Right lung (tissue), 5 donors: ENCODE measurements around the gene DNM3. TPM values are rescaled to one million over a fixed set of nuclear protein-coding genes. Genes with fewer than 3 reads are reported as not detected.
"Not testable (repeated sequence)": the region's sequence is repeated elsewhere in the genome, so short reads cannot be mapped to it uniquely, and the experiment has no call there.

Experiments
- DNase-seq, 2 donors: peaks; one replicate each; pipeline ENCODE4 v3.0.0-alpha.2; 2013
- polyA plus RNA-seq, 5 donors: library from polyadenylated mRNA; unstranded; fragments of 120-200 nt; gene quantifications; one replicate each; pipeline versions ENCODE4 v1.2.1 to v1.2.3, GENCODE V29; 2013; ENCODE audit warnings: inconsistent platforms in 1 of 5, low replicate concordance in 1 of 5; ENCODE audit not compliant: insufficient read length in 5 of 5, insufficient read depth in 1 of 5

DNM3 gene
- polyA plus RNA-seq, 5 donors, result 4.1 to 6.9 (median 5.2) TPM

- no peak for DNase-seq
Observed at GRCh38 chr1:172357753-172358385, 516.6 kb downstream of the DNM3 start.

- peak; percentile 53 to 60 for DNase-seq
Observed at GRCh38 chr1:172359491-172359999, 518.2 kb downstream of the DNM3 start.

GRCh38 chr1:172360511-172360910 is 519.2 kb downstream of the DNM3 start:
- no peak for DNase-seq

GRCh38 chr1:172360985-172361384 is 519.7 kb downstream of the DNM3 start:
- DNase-seq, result no peak

- DNase-seq, result no peak
Observed at GRCh38 chr1:172363852-172364251, 522.6 kb downstream of the DNM3 start.

- DNase-seq, result not testable (repeated sequence)
Observed at GRCh38 chr1:172371646-172372045, 530.3 kb downstream of the DNM3 start.

- no peak for DNase-seq
Observed at GRCh38 chr1:172373864-172374263, 532.6 kb downstream of the DNM3 start.

GRCh38 chr1:172375211-172375631 is 533.9 kb downstream of the DNM3 start:
- DNase-seq, result no peak

GRCh38 chr1:172376431-172376830 is 535.1 kb downstream of the DNM3 start:
- DNase-seq, result no peak

GRCh38 chr1:172377565-172377964 is 536.3 kb downstream of the DNM3 start:
- DNase-seq, result no peak

GRCh38 chr1:172378109-172378760 is 536.9 kb downstream of the DNM3 start:
- DNase-seq, result no peak

- no peak for DNase-seq
Observed at GRCh38 chr1:172380441-172381244, 539.3 kb downstream of the DNM3 start.

- DNase-seq, result no peak
Observed at GRCh38 chr1:172381946-172382345, 540.6 kb downstream of the DNM3 start.

GRCh38 chr1:172382406-172382805 is 541.1 kb downstream of the DNM3 start:
- no peak for DNase-seq

GRCh38 chr1:172382990-172383389 is 541.7 kb downstream of the DNM3 start:
- no peak for DNase-seq

- no peak for DNase-seq
Observed at GRCh38 chr1:172383536-172383935, 542.2 kb downstream of the DNM3 start.

GRCh38 chr1:172384656-172385055 is 543.4 kb downstream of the DNM3 start:
- no peak for DNase-seq

GRCh38 chr1:172386046-172386445 is 544.7 kb downstream of the DNM3 start:
- no peak for DNase-seq

- DNase-seq, result no peak
Observed at GRCh38 chr1:172388490-172388889, 547.2 kb downstream of the DNM3 start.

- DNase-seq, result no peak
Observed at GRCh38 chr1:172390301-172390682, 549.0 kb downstream of the DNM3 start.

- DNase-seq, result no peak
Observed at GRCh38 chr1:172390683-172391551, 549.6 kb downstream of the DNM3 start.

GRCh38 chr1:172391976-172392375 is 550.7 kb downstream of the DNM3 start:
- no peak for DNase-seq
